GM19438 (cell line): Measurements from ENCODE around the gene MX2.

Experiments
- ATAC-seq: cut with Tn5 transposase; IDR thresholded peaks from one replicate; pipeline ENCODE4 v1.9.1; 2021; ENCODE audit warnings: low read depth; ENCODE audit not compliant: unreplicated experiment

The MX2 gene

DNA sequence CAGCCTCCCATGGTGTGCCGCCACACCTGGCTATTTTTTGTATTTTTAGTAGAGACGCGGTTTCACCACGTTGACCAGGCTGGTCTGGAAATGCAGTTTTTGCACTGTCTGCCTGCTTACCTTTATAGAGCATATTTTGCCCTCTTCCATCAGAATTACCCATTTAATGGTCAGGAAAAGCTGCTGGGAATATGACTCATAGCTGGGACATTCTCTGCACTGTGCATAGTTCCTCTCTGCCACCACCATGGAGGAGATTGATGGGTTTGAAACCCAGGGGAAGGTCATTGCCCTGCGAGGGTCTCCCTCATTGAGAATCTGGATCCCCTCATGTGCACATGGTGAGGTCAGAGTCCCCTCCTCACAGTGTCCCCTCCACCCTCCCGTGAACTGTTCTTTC is 96.3 kb downstream of the MX2 start:
- ATAC-seq, result no peak

DNA sequence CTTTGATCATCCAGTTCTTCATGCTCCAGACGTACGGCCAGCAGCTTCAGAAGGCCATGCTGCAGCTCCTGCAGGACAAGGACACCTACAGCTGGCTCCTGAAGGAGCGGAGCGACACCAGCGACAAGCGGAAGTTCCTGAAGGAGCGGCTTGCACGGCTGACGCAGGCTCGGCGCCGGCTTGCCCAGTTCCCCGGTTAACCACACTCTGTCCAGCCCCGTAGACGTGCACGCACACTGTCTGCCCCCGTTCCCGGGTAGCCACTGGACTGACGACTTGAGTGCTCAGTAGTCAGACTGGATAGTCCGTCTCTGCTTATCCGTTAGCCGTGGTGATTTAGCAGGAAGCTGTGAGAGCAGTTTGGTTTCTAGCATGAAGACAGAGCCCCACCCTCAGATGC is 96.7 kb downstream of the MX2 start:
- ATAC-seq, result no peak
